GM06990 (cell line): ENCODE results near the gene DACH1.

Experiments
- DNase-seq: peaks from one replicate; pipeline ENCODE4 v3.0.0-alpha.2; 2011; ENCODE audit not compliant: insufficient read length; ENCODE audit errors: extremely low read depth
- H3K27me3 ChIP-seq: replicated peaks from 2 replicates; pipeline ENCODE4 v1.6.0; 2011; ENCODE audit warnings: low read length; ENCODE audit not compliant: control insufficient read depth, insufficient read depth
- H3K36me3 ChIP-seq: 2 replicates; pipeline ENCODE4 v1.5.1; 2011; ENCODE audit warnings: low read length; ENCODE audit not compliant: control insufficient read depth, insufficient read depth
- H3K4me3 ChIP-seq: replicated peaks from 2 replicates; pipeline ENCODE4 v1.5.1; 2011; ENCODE audit warnings: low read depth, mild to moderate bottlenecking, control low read depth, low read length
- TF ChIP-seq, protein P1 (sequence below): IDR thresholded peaks from 2 replicates; pipeline ENCODE4 v1.5.1; 2011; ENCODE audit warnings: low read length, control low read depth, mild to moderate bottlenecking, inconsistent platforms; ENCODE audit not compliant: insufficient read depth, poor library complexity, severe bottlenecking

Gene DACH1

DNA sequence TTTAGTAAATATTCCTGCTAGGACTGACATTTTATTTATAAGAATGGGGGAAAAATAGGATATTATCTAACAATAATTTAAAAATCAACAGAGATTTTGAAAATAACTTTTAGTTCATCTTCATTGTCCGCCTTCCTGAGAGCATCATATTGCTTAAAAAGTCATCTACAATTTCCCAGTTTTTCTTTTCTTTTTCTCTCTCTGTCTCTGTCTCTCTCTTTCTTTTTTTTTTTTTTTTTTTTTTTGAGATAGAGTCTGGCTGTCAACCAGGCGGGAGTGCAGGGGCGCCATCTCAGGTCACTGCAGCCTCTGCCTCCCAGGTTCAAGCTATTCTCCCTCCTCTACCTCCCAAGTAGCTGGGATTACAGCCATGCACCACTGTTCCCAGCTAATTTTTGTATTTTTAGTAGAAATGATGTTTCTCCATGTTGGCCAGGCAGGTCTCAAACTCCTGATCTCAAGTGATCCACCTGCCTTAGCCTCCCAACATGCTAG, 276.3 kb downstream of the DACH1 start:
- DNase-seq: no peak
- TF ChIP-seq, protein P1, sequence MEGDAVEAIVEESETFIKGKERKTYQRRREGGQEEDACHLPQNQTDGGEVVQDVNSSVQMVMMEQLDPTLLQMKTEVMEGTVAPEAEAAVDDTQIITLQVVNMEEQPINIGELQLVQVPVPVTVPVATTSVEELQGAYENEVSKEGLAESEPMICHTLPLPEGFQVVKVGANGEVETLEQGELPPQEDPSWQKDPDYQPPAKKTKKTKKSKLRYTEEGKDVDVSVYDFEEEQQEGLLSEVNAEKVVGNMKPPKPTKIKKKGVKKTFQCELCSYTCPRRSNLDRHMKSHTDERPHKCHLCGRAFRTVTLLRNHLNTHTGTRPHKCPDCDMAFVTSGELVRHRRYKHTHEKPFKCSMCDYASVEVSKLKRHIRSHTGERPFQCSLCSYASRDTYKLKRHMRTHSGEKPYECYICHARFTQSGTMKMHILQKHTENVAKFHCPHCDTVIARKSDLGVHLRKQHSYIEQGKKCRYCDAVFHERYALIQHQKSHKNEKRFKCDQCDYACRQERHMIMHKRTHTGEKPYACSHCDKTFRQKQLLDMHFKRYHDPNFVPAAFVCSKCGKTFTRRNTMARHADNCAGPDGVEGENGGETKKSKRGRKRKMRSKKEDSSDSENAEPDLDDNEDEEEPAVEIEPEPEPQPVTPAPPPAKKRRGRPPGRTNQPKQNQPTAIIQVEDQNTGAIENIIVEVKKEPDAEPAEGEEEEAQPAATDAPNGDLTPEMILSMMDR: no peak
- no peaks in the 10 kb centered on the region for H3K36me3 ChIP-seq

DNA sequence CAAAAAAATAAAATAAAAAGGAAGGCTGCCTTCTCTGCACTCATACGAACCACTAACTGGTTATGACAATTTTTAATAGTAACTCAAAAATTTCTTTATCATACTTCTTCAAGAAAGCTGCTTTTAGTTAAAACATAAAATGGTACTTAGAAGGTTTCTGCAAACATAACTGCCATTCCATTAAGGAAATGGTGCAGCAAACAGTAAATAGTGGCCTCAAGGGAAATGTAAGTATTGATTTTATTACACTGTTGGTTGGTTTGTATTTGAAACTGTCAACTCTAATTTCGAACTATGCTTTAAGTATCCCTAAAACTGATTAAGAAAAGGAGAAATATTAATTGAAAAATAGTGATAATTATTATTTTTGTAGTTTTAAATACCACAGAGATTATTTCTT, 278.0 kb downstream of the DACH1 start:
- Histone ChIP-seq H3K36me3 (no peaks in the 10 kb centered on the region), H3K27me3 (no peaks in the 10 kb centered on the region), H3K4me3 (no peak overlapping the region)
- DNase-seq: no peak
- TF ChIP-seq, protein P1: no peak

More for the DNA sequence above, 276.3 kb downstream of the DACH1 start:
- Histone ChIP-seq H3K4me3 (no peak overlapping the region), H3K27me3 (no peaks in the 10 kb centered on the region)

DNA sequence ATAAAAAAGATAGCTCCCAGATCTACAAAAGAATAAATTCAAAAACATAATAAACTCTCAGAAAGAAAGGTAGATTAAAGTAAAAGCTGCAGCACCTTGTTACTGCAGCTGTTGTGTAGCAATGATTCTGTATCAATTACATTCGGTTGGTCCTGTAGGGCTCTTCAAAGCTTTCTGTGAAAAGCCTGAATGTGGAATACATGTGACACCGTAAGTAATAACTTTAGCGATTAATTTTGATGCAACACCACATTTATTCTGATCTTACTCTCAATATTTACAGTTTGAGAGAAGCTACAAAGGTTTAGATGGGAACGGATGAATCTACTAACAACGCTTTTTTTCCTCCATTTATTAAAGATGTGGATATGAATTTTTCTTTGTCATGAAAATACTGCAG, 279.2 kb downstream of the DACH1 start:
- TF ChIP-seq, protein P1: no peak
- H3K4me3 ChIP-seq: no peak overlapping the region
- no peak for DNase-seq
- no peaks in the 10 kb centered on the region for H3K36me3 ChIP-seq
- H3K27me3 ChIP-seq: no peaks in the 10 kb centered on the region

DNA sequence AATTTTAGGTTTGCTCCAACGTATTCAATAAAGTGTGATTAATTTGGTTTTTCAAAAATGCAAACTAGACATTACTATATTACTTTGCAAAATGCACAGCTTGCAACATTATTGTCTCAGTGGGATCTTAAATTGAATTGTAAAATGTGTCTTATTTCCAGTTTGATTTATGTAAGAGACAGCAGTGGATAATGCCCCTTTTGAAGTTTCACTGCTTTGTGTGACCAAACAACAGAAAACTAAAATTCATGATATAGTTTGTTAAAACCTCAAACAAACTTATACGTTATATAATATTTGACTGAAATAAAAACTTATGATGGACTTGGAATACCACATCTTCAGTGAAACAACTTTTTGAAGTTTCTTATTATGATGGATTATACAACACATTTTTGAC, 279.8 kb downstream of the DACH1 start:
- TF ChIP-seq, protein P1: no peak
- DNase-seq: no peak
- H3K36me3 ChIP-seq: no peaks in the 10 kb centered on the region
- H3K27me3 ChIP-seq: no peaks in the 10 kb centered on the region
- H3K4me3 ChIP-seq: no peak overlapping the region

DNA sequence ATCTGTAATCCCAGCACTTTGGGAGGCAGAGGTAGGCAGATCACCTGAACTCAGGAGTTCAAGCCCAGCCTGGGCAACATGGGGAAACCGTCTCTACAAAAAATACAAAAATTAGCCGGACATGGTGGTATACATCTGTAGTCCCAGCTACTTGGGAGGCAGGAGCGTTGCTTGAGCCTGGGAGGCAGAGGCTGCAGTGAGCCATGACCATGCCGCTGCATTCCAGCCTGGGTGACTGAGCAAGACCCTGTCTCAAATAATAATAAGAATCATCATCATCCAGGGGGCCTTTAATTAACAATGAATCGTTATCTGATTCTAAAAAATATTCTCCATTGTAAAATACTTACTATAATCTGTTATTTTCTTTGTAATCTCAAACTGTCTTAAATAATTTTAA, 283.4 kb downstream of the DACH1 start:
- TF ChIP-seq, protein P1: no peak
- DNase-seq: no peak
- no peak overlapping the region for H3K4me3 ChIP-seq
- no peaks in the 10 kb centered on the region for H3K36me3 ChIP-seq
- H3K27me3 ChIP-seq: no peaks in the 10 kb centered on the region

DNA sequence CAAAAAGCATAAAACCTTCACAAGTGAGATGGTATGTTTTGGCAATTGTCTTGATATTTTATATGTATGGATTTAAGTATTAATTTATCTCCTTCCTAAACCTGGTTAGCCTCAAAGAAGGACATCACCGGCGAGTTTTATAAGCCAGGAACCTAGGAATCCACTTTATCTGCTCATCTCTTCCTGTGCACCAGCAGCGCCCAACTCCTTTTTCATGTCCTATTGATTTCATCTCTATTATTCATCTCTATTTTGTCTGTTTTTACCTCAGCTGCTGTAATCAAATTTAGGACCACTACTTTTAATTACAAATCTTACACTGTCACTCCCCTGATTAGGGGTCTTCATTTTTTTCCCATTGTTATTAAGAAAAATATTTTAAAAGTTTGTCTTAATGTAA, 286.4 kb downstream of the DACH1 start:
- H3K27me3 ChIP-seq: no peaks in the 10 kb centered on the region
- no peak for DNase-seq
- H3K36me3 ChIP-seq: no peaks in the 10 kb centered on the region
- TF ChIP-seq, protein P1: no peak
- no peak overlapping the region for H3K4me3 ChIP-seq
